Activated T-cell treated with anti-CD3 and anti-CD28 coated beads, Interleukin-2, amount 50 U/mL, for 24 hours (primary cell): ENCODE measurements around the gene PPEF2.
"Not testable (repeated sequence)": the region's sequence is repeated elsewhere in the genome, so short reads cannot be mapped to it uniquely, and the experiment has no call there.

Source experiments
- DNase-seq: peaks from one replicate; pipeline ENCODE4 v3.0.0-alpha.2; 2020
- H3K27ac Mint-ChIP-seq: 2 replicates; pipeline ENCODE4 v1.8.0; 2020; ENCODE audit warnings: mild to moderate bottlenecking, mixed read lengths
- H3K27me3 Mint-ChIP-seq: 2 replicates; pipeline ENCODE4 v1.8.0; 2020; ENCODE audit warnings: mixed read lengths
- H3K36me3 Mint-ChIP-seq: 2 replicates; pipeline ENCODE4 v1.8.0; 2020; ENCODE audit warnings: low read depth, mixed read lengths
- H3K4me1 Mint-ChIP-seq: 2 replicates; pipeline ENCODE4 v1.8.0; 2020; ENCODE audit warnings: low read depth, mixed read lengths
- H3K4me3 Mint-ChIP-seq: 2 replicates; pipeline ENCODE4 v1.8.0; 2020; ENCODE audit warnings: mild to moderate bottlenecking, moderate library complexity, mixed read lengths
- H3K9me3 Mint-ChIP-seq: 2 replicates; pipeline ENCODE4 v1.8.0; 2020; ENCODE audit warnings: mixed read lengths

PPEF2 gene

GRCh38 chr4:75878246-75878756, 24.0 kb downstream of the PPEF2 start:
- Mint-ChIP-seq H3K4me3 (no peak overlapping the region), H3K27me3 (peaks cover 3% of the 10 kb centered on the region), H3K9me3 (no peaks in the 10 kb centered on the region), H3K4me1 (no peaks in the 10 kb centered on the region), H3K27ac (no peak overlapping the region), H3K36me3 (no peaks in the 10 kb centered on the region)
- no peak for DNase-seq

DNA sequence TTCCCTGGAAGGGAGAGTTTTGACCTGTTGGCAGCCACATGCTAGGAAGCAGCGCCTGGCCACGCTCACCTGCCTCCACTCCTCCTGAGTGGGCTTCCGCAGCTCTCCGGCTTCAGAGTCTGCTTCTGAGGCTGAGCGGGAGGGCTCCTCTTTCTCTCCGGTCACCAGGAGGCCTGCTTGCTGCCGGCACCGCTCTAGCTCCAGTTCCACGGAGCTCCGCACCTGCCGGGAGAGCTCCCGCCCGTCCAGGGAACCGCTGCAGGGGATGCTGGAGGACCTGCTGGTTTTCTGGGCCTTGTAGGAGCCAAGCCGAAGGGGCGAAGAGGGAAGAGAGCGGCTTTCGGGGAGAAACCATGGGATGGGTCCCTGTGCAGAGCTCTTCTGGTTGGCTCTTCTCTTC, 26.0 kb downstream of the PPEF2 start:
- H3K4me1 Mint-ChIP-seq, result no peaks in the 10 kb centered on the region
- H3K9me3 Mint-ChIP-seq, result no peaks in the 10 kb centered on the region
- no peak for DNase-seq
- H3K27me3 Mint-ChIP-seq, result peaks cover 3% of the 10 kb centered on the region
- H3K27ac Mint-ChIP-seq, result no peak overlapping the region
- H3K4me3 Mint-ChIP-seq, result no peak overlapping the region
- no peaks in the 10 kb centered on the region for H3K36me3 Mint-ChIP-seq

DNA sequence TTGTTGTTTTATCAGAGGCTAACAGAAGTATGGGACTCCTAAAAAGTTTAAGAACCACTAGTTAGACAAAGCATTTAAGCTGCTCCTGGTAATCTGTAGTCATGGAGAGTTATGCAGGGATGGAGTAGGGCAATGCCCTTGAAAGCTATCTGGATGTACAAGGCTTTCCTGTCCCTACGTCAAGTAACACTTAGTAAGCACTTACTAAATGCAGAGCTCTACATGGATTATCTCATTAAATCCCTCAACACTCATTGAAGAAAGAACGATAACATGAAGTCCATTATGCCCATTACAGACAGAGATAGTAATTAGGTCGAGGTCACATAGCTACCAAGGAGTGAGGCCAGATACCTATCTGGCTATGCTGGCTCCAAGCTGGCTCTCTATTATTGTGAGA, 33.2 kb downstream of the PPEF2 start:
- Mint-ChIP-seq H3K4me1 (no peaks in the 10 kb centered on the region), H3K36me3 (no peaks in the 10 kb centered on the region), H3K27me3 (no peaks in the 10 kb centered on the region), H3K9me3 (no peaks in the 10 kb centered on the region), H3K4me3 (no peak overlapping the region), H3K27ac (no peak overlapping the region)
- no peak for DNase-seq

DNA sequence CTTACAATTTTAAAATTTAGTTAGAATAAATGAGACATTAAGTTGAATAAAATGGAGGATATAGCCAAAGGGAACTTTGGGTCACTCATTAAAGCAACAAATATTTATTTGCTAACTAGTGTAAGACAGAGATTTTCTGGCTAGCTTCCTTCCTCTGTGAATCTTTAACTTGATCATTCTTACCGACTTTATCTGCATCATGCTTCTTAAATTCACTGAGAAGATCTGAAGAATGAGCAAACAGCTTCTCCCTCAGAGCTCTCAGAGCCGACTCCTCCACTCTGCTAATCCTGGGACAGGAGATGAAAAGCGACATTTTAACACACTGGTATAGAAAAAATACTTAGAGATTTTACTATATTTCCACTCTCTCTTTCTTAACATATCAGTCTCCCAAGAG, 35.1 kb downstream of the PPEF2 start:
- Mint-ChIP-seq H3K4me1 (no peaks in the 10 kb centered on the region), H3K27me3 (no peaks in the 10 kb centered on the region), H3K27ac (no peak overlapping the region), H3K9me3 (no peaks in the 10 kb centered on the region), H3K36me3 (no peaks in the 10 kb centered on the region), H3K4me3 (no peak overlapping the region)
- DNase-seq, result no peak

GRCh38 chr4:75860606-75861005, 41.6 kb downstream of the PPEF2 start:
- Mint-ChIP-seq H3K9me3 (no peaks in the 10 kb centered on the region), H3K27me3 (peaks cover 8% of the 10 kb centered on the region), H3K4me3 (no peak overlapping the region), H3K36me3 (no peaks in the 10 kb centered on the region), H3K27ac (no peak overlapping the region), H3K4me1 (no peaks in the 10 kb centered on the region)
- no peak for DNase-seq

- H3K9me3 Mint-ChIP-seq, result no peaks in the 10 kb centered on the region
- no peaks in the 10 kb centered on the region for H3K4me1 Mint-ChIP-seq
- no peak overlapping the region for H3K4me3 Mint-ChIP-seq
- H3K27me3 Mint-ChIP-seq, result peaks cover 8% of the 10 kb centered on the region
- H3K27ac Mint-ChIP-seq, result no peak overlapping the region
- no peak for DNase-seq
- H3K36me3 Mint-ChIP-seq, result no peaks in the 10 kb centered on the region
These were observed 43.5 kb downstream of the PPEF2 start for GRCh38 chr4:75858721-75859120.

- H3K36me3 Mint-ChIP-seq, result no peaks in the 10 kb centered on the region
- H3K4me3 Mint-ChIP-seq, result no peak overlapping the region
- no peak for DNase-seq
- H3K27me3 Mint-ChIP-seq, result peaks cover 10% of the 10 kb centered on the region
- H3K27ac Mint-ChIP-seq, result peak overlapping the region; percentile 18
- peaks cover 15% of the 10 kb centered on the region for H3K4me1 Mint-ChIP-seq
- no peaks in the 10 kb centered on the region for H3K9me3 Mint-ChIP-seq
These were observed 52.8 kb downstream of the PPEF2 start for GRCh38 chr4:75849461-75849860.

GRCh38 chr4:75848891-75849290, 53.4 kb downstream of the PPEF2 start:
- no peak overlapping the region for H3K4me3 Mint-ChIP-seq
- DNase-seq, result no peak
- H3K9me3 Mint-ChIP-seq, result no peaks in the 10 kb centered on the region
- H3K4me1 Mint-ChIP-seq, result peaks cover 15% of the 10 kb centered on the region
- peak overlapping the region; percentile 59 for H3K27ac Mint-ChIP-seq
- peaks cover 10% of the 10 kb centered on the region for H3K27me3 Mint-ChIP-seq
- no peaks in the 10 kb centered on the region for H3K36me3 Mint-ChIP-seq

DNA sequence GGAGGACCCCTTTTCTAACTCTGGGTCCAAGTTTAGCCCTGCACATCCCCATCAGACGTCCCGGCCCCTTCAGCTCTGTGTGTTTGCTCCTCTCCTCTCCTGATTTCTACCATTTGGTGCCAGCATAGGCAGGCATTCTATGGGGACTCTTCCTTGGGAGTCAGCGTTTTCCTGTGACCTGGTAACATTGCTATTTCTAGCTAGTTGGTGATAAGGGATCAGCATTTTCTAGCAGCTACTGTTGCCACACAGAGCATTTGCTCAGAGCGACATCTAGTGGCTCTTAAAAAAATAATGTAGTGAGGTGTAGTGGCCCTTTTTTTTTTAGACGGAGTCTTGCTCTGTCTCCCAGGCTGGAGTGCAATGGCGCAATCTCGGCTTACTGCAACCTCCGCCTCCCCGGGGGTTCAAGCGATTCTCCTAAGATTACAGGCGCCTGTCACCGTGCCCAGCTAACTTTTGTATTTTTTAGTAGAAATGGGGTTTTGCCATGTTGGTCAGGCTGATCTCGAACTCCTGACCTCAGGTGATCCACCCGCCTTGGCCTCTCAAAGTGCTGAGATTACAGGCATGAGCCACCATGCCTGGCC, 54.0 kb downstream of the PPEF2 start:
- Mint-ChIP-seq H3K27ac (peak overlapping the region; percentile 26), H3K4me1 (peaks cover 15% of the 10 kb centered on the region)
- not testable (repeated sequence) for H3K4me3 Mint-ChIP-seq, H3K36me3 Mint-ChIP-seq, H3K27me3 Mint-ChIP-seq, H3K9me3 Mint-ChIP-seq
- peak; percentile 34 for DNase-seq

DNA sequence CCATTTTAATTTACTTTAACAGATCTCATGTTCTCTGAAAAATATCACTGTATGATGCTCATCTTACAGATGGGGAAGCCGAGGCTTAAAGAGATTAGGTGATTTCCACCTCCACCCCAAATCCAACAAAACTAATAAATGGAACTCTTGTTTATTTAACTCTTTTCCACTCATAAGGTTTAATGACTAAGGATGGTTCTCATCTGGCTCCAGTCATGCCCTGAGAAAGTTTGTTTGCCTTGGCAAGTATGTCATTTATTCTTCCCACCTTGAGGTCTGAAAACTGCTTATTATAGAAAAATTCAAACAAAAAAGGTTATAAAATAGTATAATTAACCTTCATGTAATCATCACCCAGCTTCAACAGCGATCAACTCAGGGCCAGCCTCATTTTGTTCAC, 56.3 kb downstream of the PPEF2 start:
- H3K4me1 Mint-ChIP-seq, result peaks cover 15% of the 10 kb centered on the region
- no peak overlapping the region for H3K4me3 Mint-ChIP-seq
- DNase-seq, result no peak
- H3K27ac Mint-ChIP-seq, result peak overlapping the region; percentile 4
- no peaks in the 10 kb centered on the region for H3K36me3 Mint-ChIP-seq
- H3K27me3 Mint-ChIP-seq, result peaks cover 5% of the 10 kb centered on the region
- no peaks in the 10 kb centered on the region for H3K9me3 Mint-ChIP-seq

DNA sequence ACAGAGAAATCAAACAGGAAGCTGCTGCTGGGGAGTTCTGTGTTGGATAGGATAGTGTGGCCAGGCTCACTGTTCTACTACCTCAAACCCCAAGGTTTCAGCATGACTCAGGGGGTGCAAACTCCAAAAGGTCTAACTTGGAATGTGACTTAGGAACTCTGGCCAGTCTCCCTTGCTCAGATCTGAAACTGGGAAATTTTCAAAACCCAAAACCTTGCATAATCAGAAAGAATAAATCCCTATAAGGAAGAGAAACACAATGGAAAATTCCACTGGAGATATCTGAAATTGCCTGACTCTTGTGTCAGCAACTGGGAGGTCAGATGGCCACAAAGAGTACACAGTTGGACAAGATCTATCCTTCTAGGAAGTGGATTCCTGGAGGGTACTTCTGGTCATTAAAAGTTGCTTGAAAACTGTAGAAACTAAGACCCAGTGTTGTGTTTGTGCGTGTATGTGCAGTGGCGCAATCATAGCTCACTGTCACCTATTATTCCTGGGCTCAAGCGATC, 58.0 kb downstream of the PPEF2 start:
- Mint-ChIP-seq H3K4me3 (no peak overlapping the region), H3K36me3 (no peaks in the 10 kb centered on the region), H3K27me3 (peaks cover under 1% of the 10 kb centered on the region), H3K4me1 (peaks cover 11% of the 10 kb centered on the region), H3K27ac (no peak overlapping the region), H3K9me3 (no peaks in the 10 kb centered on the region)
- DNase-seq, result no peak

- H3K4me1 Mint-ChIP-seq, result peaks cover 5% of the 10 kb centered on the region
- no peak for DNase-seq
- no peak overlapping the region for H3K4me3 Mint-ChIP-seq
- H3K27me3 Mint-ChIP-seq, result no peaks in the 10 kb centered on the region
- H3K36me3 Mint-ChIP-seq, result no peaks in the 10 kb centered on the region
- H3K9me3 Mint-ChIP-seq, result no peaks in the 10 kb centered on the region
- no peak overlapping the region for H3K27ac Mint-ChIP-seq
These were observed 58.7 kb downstream of the PPEF2 start for GRCh38 chr4:75843596-75843995.

DNA sequence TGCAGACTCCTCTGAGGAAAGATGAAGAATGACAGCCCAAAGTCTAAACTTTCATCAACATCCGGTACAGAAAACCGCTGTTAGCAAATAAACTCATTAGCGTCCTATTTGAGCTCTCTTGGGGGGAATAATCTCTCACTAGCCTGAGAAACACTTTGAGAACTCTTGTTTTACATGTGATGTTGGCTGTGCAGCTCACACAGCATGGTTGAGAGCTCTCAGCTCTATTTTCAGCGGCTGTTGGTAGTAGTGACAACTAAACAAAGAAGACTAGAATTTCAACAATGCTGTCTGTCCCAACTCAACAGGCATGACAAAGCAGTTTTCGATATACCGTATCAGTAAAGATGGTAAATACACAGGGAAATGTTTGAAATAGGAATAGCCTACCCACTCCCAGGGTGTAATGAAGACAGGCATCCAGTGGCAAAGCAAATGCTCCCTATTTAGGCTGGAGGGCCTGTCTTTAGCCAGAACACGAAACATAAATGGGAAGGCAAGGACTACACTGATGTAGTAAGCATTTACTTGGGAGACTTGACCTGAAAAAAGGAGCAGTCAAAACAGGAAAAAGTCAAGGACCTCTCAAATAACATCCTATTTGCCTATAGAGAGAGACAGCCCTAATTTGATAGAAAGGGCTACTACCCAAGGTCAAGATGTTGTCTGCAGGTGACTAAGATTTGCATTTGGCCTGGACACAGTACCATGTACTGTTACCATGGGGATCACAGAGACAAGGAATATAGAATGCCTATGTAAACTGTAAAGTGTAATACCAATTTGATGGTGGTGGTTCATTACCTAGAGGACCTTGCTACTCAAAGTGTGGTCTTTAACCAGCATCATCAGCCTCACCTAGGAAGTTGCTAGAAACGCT, 60.4 kb downstream of the PPEF2 start:
- no peaks in the 10 kb centered on the region for H3K9me3 Mint-ChIP-seq
- H3K36me3 Mint-ChIP-seq, result no peaks in the 10 kb centered on the region
- H3K4me1 Mint-ChIP-seq, result peaks cover 3% of the 10 kb centered on the region
- H3K27me3 Mint-ChIP-seq, result no peaks in the 10 kb centered on the region
- H3K4me3 Mint-ChIP-seq, result no peak overlapping the region
- DNase-seq, result no peak
- no peak overlapping the region for H3K27ac Mint-ChIP-seq

DNA sequence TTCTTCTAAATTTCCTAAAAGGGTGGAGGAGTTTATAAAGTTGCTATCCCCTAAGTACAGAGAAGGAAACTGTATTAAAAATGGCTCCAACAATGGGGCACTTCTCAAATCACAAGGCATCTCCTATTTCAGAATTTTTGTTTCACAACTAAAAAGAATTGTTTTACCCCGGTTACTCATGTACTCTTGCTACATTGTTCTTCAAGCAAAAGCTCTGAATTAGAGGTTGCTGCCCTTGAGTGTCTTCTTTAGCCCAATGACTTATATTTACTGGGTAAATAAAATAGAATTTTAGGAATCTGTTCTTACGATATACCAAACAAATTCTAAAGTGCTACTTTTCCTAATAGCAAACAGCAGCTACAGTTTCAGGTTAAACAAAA, 67.5 kb downstream of the PPEF2 start:
- Mint-ChIP-seq H3K27ac (no peak overlapping the region), H3K4me1 (no peaks in the 10 kb centered on the region), H3K4me3 (no peak overlapping the region), H3K9me3 (no peaks in the 10 kb centered on the region), H3K27me3 (peaks cover 6% of the 10 kb centered on the region), H3K36me3 (no peaks in the 10 kb centered on the region)
- DNase-seq, result no peak

- H3K36me3 Mint-ChIP-seq, result no peaks in the 10 kb centered on the region
- no peak for DNase-seq
- H3K27ac Mint-ChIP-seq, result no peak overlapping the region
- no peaks in the 10 kb centered on the region for H3K9me3 Mint-ChIP-seq
- no peaks in the 10 kb centered on the region for H3K4me1 Mint-ChIP-seq
- peaks cover 6% of the 10 kb centered on the region for H3K27me3 Mint-ChIP-seq
- H3K4me3 Mint-ChIP-seq, result no peak overlapping the region
These were observed 68.0 kb downstream of the PPEF2 start for GRCh38 chr4:75834095-75834771.
